GM10248 (cell line): ENCODE results near the gene MTR.

Experiments
- CTCF ChIA-PET: fragments of 300-600 bp; sonication (Branson Sonifier 250); formaldehyde crosslinking; extraction: SDS; loops from one replicate; lab custom pipeline; 2021; ENCODE audit warnings: antibody characterized with exemption; lab: Yijun Ruan, JAX
- POLR2A ChIA-PET: fragments of 350-650 bp; sonication (Branson Sonifier 250); formaldehyde crosslinking; extraction: SDS; loops from one replicate; lab custom pipeline; 2020; ENCODE audit warnings: antibody characterized with exemption; lab: Yijun Ruan, JAX
- DNase-seq: peaks from one replicate; pipeline ENCODE4 v3.0.0; 2012; ENCODE audit errors: extremely low spot score
- CTCF ChIP-seq: IDR thresholded peaks from 2 replicates; pipeline ENCODE4 v1.5.1; 2012; ENCODE audit warnings: mild to moderate bottlenecking, low read depth; ENCODE audit errors: extremely low read depth, missing control alignments, control extremely low read depth

Gene MTR

GRCh38 chr1:236766506-236766905 lies 28.6 kb upstream of the MTR start:
- ChIA-PET CTCF (interaction anchor here (4.8 kb wide), 1 partner anchor 8 kb away, joined by 40 read pairs; no protein-coding TSS in a partner anchor), POLR2A (no interaction called here)
- no peak for TF ChIP-seq CTCF
- DNase-seq, result no peak

GRCh38 chr1:236767276-236767675 lies 27.8 kb upstream of the MTR start:
- ChIA-PET CTCF (interaction anchor here (2.1 to 4.8 kb wide), 2 partner anchors 8 to 20 kb away, joined by 6 to 40 read pairs; no protein-coding TSS in a partner anchor), POLR2A (no interaction called here)
- DNase-seq, result no peak
- no peak for TF ChIP-seq CTCF

- no peak for TF ChIP-seq CTCF
- CTCF ChIA-PET, result interaction anchor here (1.4 to 4.8 kb wide), 3 partner anchors 10 to 18 kb away, joined by 5 to 40 read pairs (median 6); no protein-coding TSS in a partner anchor
- POLR2A ChIA-PET, result no interaction called here
- no peak for DNase-seq
Measured at GRCh38 chr1:236768601-236769000, 26.5 kb upstream of the MTR start.

GRCh38 chr1:236773919-236774318 lies 21.2 kb upstream of the MTR start:
- CTCF ChIA-PET, result interaction anchor here (1.9 kb wide), 1 partner anchor 15 kb away, joined by 6 read pairs; no protein-coding TSS in a partner anchor
- TF ChIP-seq CTCF, result no peak
- DNase-seq, result no peak
- POLR2A ChIA-PET, result no interaction called here

GRCh38 chr1:236774926-236775325 lies 20.2 kb upstream of the MTR start:
- POLR2A ChIA-PET, result no interaction called here
- no peak for DNase-seq
- TF ChIP-seq CTCF, result no peak
- CTCF ChIA-PET, result no interaction called here

GRCh38 chr1:236779312-236779711 lies 15.8 kb upstream of the MTR start:
- ChIA-PET POLR2A (no interaction called here), CTCF (interaction anchor here (1.1 kb wide), 1 partner anchor 20 kb away, joined by 3 read pairs; no protein-coding TSS in a partner anchor)
- no peak for DNase-seq
- no peak for TF ChIP-seq CTCF
